Activated CD4-positive, alpha-beta T cell treated with anti-CD3 and anti-CD28 coated beads, Interleukin-10, Interleukin-2, amounts not matched to agents 100 ng/mL and 50 ng/mL, durations not matched to agents 16 hours and 8 hours (primary cell): ENCODE data around the gene SFXN2.

Source experiments
- DNase-seq: peaks from one replicate; pipeline ENCODE4 v3.0.0-alpha.2; 2020

SFXN2 gene

GRCh38 chr10:102779680-102780526 is 65.5 kb downstream of the SFXN2 start:
- no peak for DNase-seq

GRCh38 chr10:102780527-102780808 is 66.0 kb downstream of the SFXN2 start:
- no peak for DNase-seq

GRCh38 chr10:102781090-102781920 is 66.9 kb downstream of the SFXN2 start:
- DNase-seq, result no peak

- DNase-seq, result no peak
Observed at GRCh38 chr10:102781921-102782557, 67.6 kb downstream of the SFXN2 start.

- DNase-seq, result no peak
Observed at GRCh38 chr10:102782673-102783551, 68.5 kb downstream of the SFXN2 start.

GRCh38 chr10:102783568-102783967 is 69.1 kb downstream of the SFXN2 start:
- no peak for DNase-seq

- DNase-seq, result no peak
Observed at GRCh38 chr10:102785818-102786217, 71.4 kb downstream of the SFXN2 start.

GRCh38 chr10:102791754-102792395 is 77.4 kb downstream of the SFXN2 start:
- no peak for DNase-seq
